ENCODE measurements around the gene POLA2.
"Not testable (repeated sequence)": the region's sequence is repeated elsewhere in the genome, so short reads cannot be mapped to it uniquely, and the experiment has no call there.

The POLA2 gene

DNA sequence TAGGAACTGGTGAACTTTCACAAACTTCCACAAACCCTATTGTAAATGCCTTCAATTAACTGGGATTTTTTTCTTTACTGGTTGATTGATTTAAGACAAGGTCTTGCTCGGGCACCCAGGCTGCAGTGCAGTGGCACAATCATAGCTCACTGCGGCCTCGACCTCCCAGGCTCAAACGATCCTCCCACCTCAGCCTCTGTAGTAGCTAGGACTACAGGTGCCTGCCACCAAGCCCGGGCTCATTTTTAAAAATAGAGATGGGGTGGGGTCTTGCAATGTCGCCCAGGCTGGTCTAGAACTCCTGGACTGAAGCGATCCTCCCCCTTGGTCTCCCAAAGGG, 35.7 kb upstream of the POLA2 start:
- H3K4me3 ChIP-seq (ENCODE audit: low read depth, low read length) = peak overlapping the region; percentile 22

DNA sequence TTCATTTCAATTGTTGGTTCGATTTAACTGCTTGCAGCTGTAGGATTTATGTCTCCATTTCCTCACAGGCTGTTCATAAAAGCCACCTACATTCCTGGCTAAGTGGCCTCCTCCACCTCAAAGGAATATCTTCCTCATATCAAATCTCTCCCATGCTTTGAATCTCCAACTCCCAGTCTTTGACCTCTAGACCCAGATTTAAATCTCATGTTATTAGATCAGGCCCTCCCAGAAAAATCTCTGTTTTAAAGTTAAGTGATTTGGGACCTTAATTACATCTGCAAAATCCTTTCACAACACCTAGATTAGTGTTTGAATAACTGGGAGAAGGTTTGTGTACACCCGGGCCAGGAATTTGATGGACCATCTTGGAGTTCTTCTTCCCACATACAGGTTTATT, 33.9 kb upstream of the POLA2 start:
- TF ChIP-seq, protein P1, sequence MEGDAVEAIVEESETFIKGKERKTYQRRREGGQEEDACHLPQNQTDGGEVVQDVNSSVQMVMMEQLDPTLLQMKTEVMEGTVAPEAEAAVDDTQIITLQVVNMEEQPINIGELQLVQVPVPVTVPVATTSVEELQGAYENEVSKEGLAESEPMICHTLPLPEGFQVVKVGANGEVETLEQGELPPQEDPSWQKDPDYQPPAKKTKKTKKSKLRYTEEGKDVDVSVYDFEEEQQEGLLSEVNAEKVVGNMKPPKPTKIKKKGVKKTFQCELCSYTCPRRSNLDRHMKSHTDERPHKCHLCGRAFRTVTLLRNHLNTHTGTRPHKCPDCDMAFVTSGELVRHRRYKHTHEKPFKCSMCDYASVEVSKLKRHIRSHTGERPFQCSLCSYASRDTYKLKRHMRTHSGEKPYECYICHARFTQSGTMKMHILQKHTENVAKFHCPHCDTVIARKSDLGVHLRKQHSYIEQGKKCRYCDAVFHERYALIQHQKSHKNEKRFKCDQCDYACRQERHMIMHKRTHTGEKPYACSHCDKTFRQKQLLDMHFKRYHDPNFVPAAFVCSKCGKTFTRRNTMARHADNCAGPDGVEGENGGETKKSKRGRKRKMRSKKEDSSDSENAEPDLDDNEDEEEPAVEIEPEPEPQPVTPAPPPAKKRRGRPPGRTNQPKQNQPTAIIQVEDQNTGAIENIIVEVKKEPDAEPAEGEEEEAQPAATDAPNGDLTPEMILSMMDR (IDR thresholded peaks at IDR 0.05; ENCODE audit: low read depth, low read length) = no peak
- H3K4me3 ChIP-seq (ENCODE audit: low read depth, low read length) = no peak overlapping the region

More for the DNA sequence above, 35.7 kb upstream of the POLA2 start:
- TF ChIP-seq, protein P1 (IDR thresholded peaks at IDR 0.05; ENCODE audit: low read depth, low read length) = no peak

DNA sequence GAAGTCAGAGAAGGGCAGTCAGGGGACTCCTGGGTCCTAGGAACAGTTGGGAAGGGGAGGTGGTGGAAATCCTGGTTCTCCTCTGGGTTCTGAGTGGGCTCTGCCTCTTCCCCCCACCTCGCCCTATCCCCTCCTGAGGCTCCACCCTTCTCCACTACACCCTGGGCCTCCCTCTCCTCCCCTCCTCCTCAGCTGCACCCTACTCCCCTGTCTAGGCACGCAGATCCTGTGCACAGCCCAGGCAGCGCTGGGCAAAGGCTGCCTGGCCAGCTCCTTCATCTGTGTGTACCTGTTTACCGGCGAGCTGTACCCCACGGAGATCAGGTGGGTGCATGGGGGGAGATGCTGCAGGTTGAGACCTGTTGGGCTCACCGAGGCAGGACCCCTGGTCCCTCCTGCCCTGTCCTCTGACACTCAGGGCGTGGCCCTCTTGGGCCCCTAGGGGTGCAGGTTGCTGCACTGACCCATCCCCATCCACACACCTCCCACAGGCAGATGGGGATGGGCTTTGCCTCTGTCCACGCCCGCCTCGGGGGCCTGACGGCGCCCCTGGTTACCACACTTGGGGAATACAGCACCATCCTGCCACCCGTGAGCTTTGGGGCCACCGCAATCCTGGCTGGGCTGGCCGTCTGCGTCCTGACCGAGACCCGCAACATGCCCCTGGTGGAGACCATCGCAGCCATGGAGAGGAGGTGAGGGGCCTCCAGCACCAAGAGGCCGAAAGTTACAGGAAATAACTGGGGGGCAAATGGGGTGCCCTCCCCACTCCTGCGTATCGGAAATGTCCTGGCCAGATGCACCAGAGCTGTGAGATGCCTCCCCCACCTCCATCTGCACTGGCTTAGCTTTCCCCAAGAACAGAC, 25.3 kb upstream of the POLA2 start:
- TF ChIP-seq, protein P1 (IDR thresholded peaks at IDR 0.05; ENCODE audit: low read depth, low read length) = no peak
- no peak overlapping the region for H3K4me3 ChIP-seq (ENCODE audit: low read depth, low read length)

DNA sequence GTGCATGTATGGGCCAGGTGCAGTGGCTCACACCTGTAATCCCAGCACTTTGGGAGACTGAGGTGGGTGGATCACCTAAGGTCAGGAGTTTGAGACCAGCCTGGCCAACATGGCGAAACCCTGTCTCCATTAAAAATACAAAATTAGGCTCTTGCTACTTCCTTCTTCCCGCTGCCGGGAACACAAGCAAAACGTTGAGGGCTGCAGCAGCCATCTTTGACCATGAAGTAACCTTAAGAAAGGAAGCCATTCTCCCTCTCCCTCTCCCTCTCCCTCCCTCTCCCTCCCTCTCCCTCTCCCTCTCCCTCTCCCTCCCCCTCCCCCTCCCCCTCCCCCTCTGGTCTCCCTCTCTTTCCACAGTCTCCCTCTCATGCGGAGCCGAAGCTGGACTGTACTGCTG, 23.5 kb upstream of the POLA2 start:
- not testable (repeated sequence) for H3K4me3 ChIP-seq (ENCODE audit: low read depth, low read length)

DNA sequence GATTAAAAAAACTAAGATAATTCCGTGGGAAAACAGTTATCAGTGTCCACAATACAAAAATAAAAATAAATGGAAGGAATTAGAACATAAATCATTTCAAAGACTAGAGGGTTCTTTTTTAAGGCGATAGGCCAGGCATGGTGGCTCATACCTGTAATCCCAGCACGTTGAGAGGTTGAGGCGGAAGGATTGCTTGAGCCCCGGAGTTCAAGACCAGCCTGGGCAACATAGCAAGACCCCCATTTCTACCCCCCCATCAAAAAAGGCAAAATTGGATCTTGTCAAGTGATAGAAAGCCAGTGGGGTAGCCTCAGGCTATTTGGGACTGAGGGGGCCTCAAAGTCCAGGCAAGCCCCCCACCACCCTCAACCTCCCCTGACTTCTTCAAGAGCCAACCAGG, 20.6 kb upstream of the POLA2 start:
- TF ChIP-seq, protein P1 (IDR thresholded peaks at IDR 0.05; ENCODE audit: low read depth, low read length) = no peak
- H3K4me3 ChIP-seq (ENCODE audit: low read depth, low read length) = no peak overlapping the region

DNA sequence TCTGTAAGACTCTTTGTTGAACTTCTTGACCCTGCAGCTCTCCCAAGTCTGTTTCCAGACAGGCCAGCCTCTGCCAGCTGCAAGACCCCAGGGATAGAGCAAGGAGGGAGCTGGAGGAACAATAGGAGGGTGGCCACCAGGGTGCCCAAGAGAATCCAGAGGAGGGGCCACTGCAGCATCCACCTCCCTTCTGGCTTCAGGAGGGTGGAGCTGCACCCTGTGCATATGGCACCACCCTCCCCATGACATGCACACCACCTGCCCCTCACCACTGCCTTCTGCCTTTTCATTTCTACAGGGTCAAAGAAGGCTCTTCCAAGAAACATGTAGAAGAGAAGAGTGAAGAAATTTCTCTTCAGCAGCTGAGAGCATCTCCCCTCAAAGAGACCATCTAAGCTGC, 20.1 kb upstream of the POLA2 start:
- no peak overlapping the region for H3K4me3 ChIP-seq (ENCODE audit: low read depth, low read length)
- TF ChIP-seq, protein P1 (IDR thresholded peaks at IDR 0.05; ENCODE audit: low read depth, low read length) = no peak

- TF ChIP-seq, protein P1 (IDR thresholded peaks at IDR 0.05; ENCODE audit: low read depth, low read length) = no peak
Observed at GRCh38 chr11:65242389-65242788, 19.4 kb upstream of the POLA2 start.

DNA sequence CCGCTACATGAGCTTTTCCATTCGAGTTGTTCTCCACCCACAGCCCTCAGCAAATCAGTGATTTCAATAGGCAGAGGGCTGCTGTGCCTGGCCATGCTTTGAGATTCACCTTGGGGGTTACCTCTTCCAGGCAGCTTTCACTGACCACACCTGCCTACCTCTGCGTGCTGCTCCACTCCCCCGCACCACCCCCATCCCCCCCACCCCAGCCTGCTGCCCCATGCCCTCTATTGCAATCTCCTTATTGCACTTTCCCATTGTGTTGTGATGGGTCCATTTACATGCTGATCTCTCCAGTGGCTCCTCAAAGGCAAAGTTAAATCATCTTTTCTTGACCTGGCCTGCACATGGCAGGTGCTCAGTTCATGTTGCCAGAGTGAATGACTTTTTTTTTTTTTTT, 18.0 kb upstream of the POLA2 start:
- H3K4me3 ChIP-seq (ENCODE audit: low read depth, low read length) = no peak overlapping the region
- TF ChIP-seq, protein P1 (IDR thresholded peaks at IDR 0.05; ENCODE audit: low read depth, low read length) = no peak

More at GRCh38 chr11:65242389-65242788, 19.4 kb upstream of the POLA2 start:
- no peak overlapping the region for H3K4me3 ChIP-seq (ENCODE audit: low read depth, low read length)

- H3K4me3 ChIP-seq (ENCODE audit: low read depth, low read length) = not testable (repeated sequence)
Observed at GRCh38 chr11:65245046-65245445, 16.7 kb upstream of the POLA2 start.

Data from WI38 (cell line).